Transverse colon (tissue), 4 donors: ENCODE measurements around the gene TMEM236. TPM values are rescaled to one million over a fixed set of nuclear protein-coding genes. Genes with fewer than 3 reads are reported as not detected.

Source experiments
- DNase-seq: peaks from one replicate; pipeline ENCODE4 v3.0.0-alpha.2; 2019
- H3K27ac ChIP-seq, 4 donors: fragments of 200-600 bp; sonication (generic); 2 replicates each; pipeline ENCODE4 v1.5.1; 2016 to 2018; ENCODE audit warnings: inconsistent platforms in 4 of 4
- H3K27me3 ChIP-seq: fragments of 200-600 bp; sonication (generic); 2 replicates; pipeline ENCODE4 v1.5.1; 2017; ENCODE audit warnings: inconsistent platforms
- H3K36me3 ChIP-seq, 4 donors: fragments of 200-600 bp; sonication (generic); 2 replicates each; pipeline ENCODE4 v1.5.1; 2017 to 2019; ENCODE audit warnings: inconsistent platforms in 4 of 4
- H3K4me1 ChIP-seq, 4 donors: fragments of 200-600 bp; sonication (generic); 2 replicates each; pipeline ENCODE4 v1.5.1; 2017 to 2020; ENCODE audit warnings: inconsistent platforms in 4 of 4
- H3K4me3 ChIP-seq, 4 donors: fragments of 200-600 bp; sonication (generic); 1 replicate in 1 of 4; 2 replicates in 3 of 4; pipeline versions ENCODE4 v1.5.1 to v1.6.1; 2017 to 2019; ENCODE audit warnings: inconsistent platforms in 4 of 4
- H3K9me3 ChIP-seq, 2 donors: fragments of 200-600 bp; sonication (generic); 2 replicates each; pipeline ENCODE4 v1.5.1; 2017 to 2019; ENCODE audit warnings: inconsistent platforms in 2 of 2
- EP300 ChIP-seq: sonication (generic); formaldehyde crosslinking; IDR thresholded peaks from one replicate; pipeline ENCODE4 v1.6.1; 2017; ENCODE audit warnings: antibody characterized with exemption, low read depth
- POLR2A ChIP-seq: fragments of 450-650 bp; IDR thresholded peaks from one replicate; pipeline ENCODE4 v1.6.1; 2016; ENCODE audit warnings: antibody characterized with exemption, mild to moderate bottlenecking, moderate library complexity
- POLR2AphosphoS5 ChIP-seq, 3 donors: sonication (generic); formaldehyde crosslinking; IDR thresholded peaks; one replicate each; pipeline ENCODE4 v1.6.1; 2016; ENCODE audit warnings: antibody characterized with exemption in 3 of 3
- WGBS, 2 donors: methylation state at CpG; one replicate each; pipeline ENCODE4 v1.1.5; 2018; ENCODE audit warnings: low coverage in 1 of 2; 5-methylcytosine and 5-hydroxymethylcytosine counted together
- in situ Hi-C, 4 donors: fragments of 200-750 bp; cut with MboI; loops; one replicate each; pipeline versions ENCODE4 v1.15.0 to v1.15.1; 2017; ENCODE audit warnings: low sequenced_read_pairs in 3 of 4, low pct_ligation_motif_present in 1 of 4, low pct_unique_long_range_greater_than_20kb in 1 of 4
- intact Hi-C: fragments of 100-400 bp; cut with DNase I; formaldehyde crosslinking; loops from one replicate; pipeline ENCODE4 v1.15.1; 2023; ENCODE audit warnings: low total_unique reads
- total RNA-seq, 4 donors: library from RNA; depleted of rRNA; stranded (reverse); fragments of >200 nt; gene quantifications; one replicate each; pipeline ENCODE4 v1.1.0, GENCODE V29; 2016
- TF ChIP-seq, protein P1 (sequence below), 5 experiments: fragments of 200-600 bp in 3 of 5; fragments of 450-650 bp in 2 of 5; sonication (generic) in 3 of 5; IDR thresholded peaks; 1 replicate in 2 of 5; 2 replicates in 3 of 5; pipeline ENCODE4 v1.5.1; 2016 to 2017; ENCODE audit warnings: antibody characterized with exemption in 5 of 5, inconsistent platforms in 3 of 5, mild to moderate bottlenecking in 2 of 5, moderate library complexity in 1 of 5

TMEM236 gene
- total RNA-seq, 4 donors from 2014 or later: 16.9 to 79.6 (median 42.9) TPM

GRCh38 chr10:17838080-17838648 lies 86.2 kb downstream of the TMEM236 start:
- Histone ChIP-seq H3K36me3 (no peaks in the 10 kb centered on the region), H3K9me3 (no peaks in the 10 kb centered on the region), H3K4me1 (peaks cover 0 to 8% (median 2%) of the 10 kb centered on the region in 4 donors), H3K27me3 (no peaks in the 10 kb centered on the region), H3K4me3 (no peak overlapping the region), H3K27ac (no peak overlapping the region)
- no peak for DNase-seq
- in situ Hi-C loops (no loop called here), intact Hi-C loops (no loop called here)
- WGBS, 2 donors: 64 to 74% methylated on average over 9 of the region's 9 CpGs
- TF ChIP-seq, protein P1, sequence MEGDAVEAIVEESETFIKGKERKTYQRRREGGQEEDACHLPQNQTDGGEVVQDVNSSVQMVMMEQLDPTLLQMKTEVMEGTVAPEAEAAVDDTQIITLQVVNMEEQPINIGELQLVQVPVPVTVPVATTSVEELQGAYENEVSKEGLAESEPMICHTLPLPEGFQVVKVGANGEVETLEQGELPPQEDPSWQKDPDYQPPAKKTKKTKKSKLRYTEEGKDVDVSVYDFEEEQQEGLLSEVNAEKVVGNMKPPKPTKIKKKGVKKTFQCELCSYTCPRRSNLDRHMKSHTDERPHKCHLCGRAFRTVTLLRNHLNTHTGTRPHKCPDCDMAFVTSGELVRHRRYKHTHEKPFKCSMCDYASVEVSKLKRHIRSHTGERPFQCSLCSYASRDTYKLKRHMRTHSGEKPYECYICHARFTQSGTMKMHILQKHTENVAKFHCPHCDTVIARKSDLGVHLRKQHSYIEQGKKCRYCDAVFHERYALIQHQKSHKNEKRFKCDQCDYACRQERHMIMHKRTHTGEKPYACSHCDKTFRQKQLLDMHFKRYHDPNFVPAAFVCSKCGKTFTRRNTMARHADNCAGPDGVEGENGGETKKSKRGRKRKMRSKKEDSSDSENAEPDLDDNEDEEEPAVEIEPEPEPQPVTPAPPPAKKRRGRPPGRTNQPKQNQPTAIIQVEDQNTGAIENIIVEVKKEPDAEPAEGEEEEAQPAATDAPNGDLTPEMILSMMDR (IDR thresholded peaks at IDR 0.05): no peak
- TF ChIP-seq EP300: no peak
- no peak for TF ChIP-seq POLR2A
- TF ChIP-seq POLR2AphosphoS5 (IDR thresholded peaks at IDR 0.05): no peak

DNA sequence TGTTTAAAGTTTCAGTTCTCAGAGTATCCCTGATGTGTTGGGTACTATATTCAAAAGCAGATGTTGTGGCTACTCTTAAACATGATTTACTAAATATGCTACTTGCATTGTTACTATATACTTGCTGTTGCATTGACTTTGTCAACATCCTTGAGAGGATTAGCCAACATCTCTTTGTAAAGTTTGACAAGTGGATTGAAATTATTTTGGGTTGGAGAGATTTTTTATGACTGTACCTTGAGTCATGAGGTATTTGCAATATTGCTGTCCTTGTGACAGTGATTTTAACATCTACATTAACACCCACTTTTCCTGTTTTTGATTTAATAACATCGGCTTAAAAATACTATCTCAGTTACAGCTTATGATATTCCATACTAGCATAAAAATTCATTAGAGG lies 89.0 kb downstream of the TMEM236 start:
- intact Hi-C loops: loop anchor here (10.0 kb wide), 1 partner anchor 374 kb away; no protein-coding TSS in a partner anchor
- no peaks in the 10 kb centered on the region for H3K9me3 ChIP-seq
- no peak for DNase-seq
- H3K36me3 ChIP-seq: no peaks in the 10 kb centered on the region
- H3K4me1 ChIP-seq: peaks cover 0 to 4% (median 0%) of the 10 kb centered on the region in 4 donors
- H3K27ac ChIP-seq: no peak overlapping the region
- no peaks in the 10 kb centered on the region for H3K27me3 ChIP-seq
- no peak overlapping the region for H3K4me3 ChIP-seq
- TF ChIP-seq EP300 (no peak), POLR2AphosphoS5 (IDR thresholded peaks at IDR 0.05) (no peak), POLR2A (no peak)
- TF ChIP-seq, protein P1 (IDR thresholded peaks at IDR 0.05): no peak
- in situ Hi-C loops: loop anchor here in 1 of 4 donors (10.0 kb wide), 1 partner anchor 394 kb away; no protein-coding TSS in a partner anchor
- 75 to 98% methylated on average over 1 of the region's 1 CpG for WGBS, 2 donors

- no peaks in the 10 kb centered on the region for H3K27me3 ChIP-seq
- 81 to 89% methylated on average over 5 of the region's 5 CpGs for WGBS, 2 donors
- in situ Hi-C loops (loop anchor here in 1 of 4 donors (10.0 kb wide), 1 partner anchor 392 kb away; no protein-coding TSS in a partner anchor), intact Hi-C loops (loop anchor here (10.0 kb wide), 1 partner anchor 372 kb away; no protein-coding TSS in a partner anchor)
- H3K4me3 ChIP-seq: no peak overlapping the region
- H3K27ac ChIP-seq: no peak overlapping the region
- TF ChIP-seq EP300 (no peak), POLR2A (no peak), POLR2AphosphoS5 (IDR thresholded peaks at IDR 0.05) (no peak)
- TF ChIP-seq, protein P1 (IDR thresholded peaks at IDR 0.05): no peak
- no peaks in the 10 kb centered on the region for H3K9me3 ChIP-seq
- DNase-seq: no peak
- peaks cover 0 to 3% (median 0%) of the 10 kb centered on the region in 4 donors for H3K4me1 ChIP-seq
- H3K36me3 ChIP-seq: no peaks in the 10 kb centered on the region
These were observed 90.6 kb downstream of the TMEM236 start for GRCh38 chr10:17842641-17843040.

DNA sequence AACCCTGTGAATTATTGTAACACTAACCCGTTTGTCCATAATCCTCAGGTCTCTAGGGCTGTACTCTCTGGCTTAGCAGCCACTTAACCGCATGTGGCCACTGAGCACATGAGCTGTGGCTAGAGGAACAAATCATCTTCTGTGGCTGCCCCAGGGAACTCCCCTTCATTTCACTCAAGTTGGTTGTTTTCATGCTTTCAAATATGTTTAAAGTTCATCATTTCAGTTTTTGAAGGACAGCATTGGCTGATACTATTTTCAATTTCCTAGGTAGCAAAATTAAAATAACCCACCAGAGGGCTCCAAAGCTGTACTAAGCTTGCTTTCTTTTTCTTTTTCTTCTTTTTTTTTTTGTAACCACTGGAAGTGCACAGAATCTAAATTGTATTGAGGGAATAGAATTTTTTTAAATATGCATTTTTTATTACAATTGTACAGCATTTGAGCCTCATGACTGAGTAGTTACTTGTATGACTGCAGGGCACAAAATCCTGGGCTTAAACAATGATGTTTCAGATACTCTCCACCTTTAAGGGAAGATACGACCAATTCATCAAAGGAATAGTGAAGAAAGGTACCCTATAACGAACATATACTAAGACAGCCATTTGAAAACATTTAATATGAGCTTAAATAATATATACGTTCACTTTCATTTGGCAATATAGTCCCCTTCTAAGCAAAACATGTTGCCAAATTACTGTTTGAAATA lies 95.7 kb downstream of the TMEM236 start:
- TF ChIP-seq, protein P1 (IDR thresholded peaks at IDR 0.05): peak; percentile 18 to 38 (median 36)
- no peak for TF ChIP-seq EP300
- no peak for TF ChIP-seq POLR2AphosphoS5 (IDR thresholded peaks at IDR 0.05)
- no peak for TF ChIP-seq POLR2A
- no peaks in the 10 kb centered on the region for H3K9me3 ChIP-seq
- WGBS, 2 donors: 62 to 64% methylated on average over 5 of the region's 5 CpGs
- H3K27ac ChIP-seq: no peak overlapping the region
- in situ Hi-C loops: loop anchor here in 1 of 4 donors (10.0 kb wide), 1 partner anchor 387 kb away; no protein-coding TSS in a partner anchor
- intact Hi-C loops: loop anchor here (10.0 kb wide), 1 partner anchor 367 kb away; no protein-coding TSS in a partner anchor
- H3K4me3 ChIP-seq: no peak overlapping the region
- H3K27me3 ChIP-seq: no peaks in the 10 kb centered on the region
- peaks cover 0 to 3% (median 0%) of the 10 kb centered on the region in 4 donors for H3K4me1 ChIP-seq
- no peak for DNase-seq
- no peaks in the 10 kb centered on the region for H3K36me3 ChIP-seq
